Measurements from ENCODE around the gene OR6N1.

The OR6N1 gene

DNA sequence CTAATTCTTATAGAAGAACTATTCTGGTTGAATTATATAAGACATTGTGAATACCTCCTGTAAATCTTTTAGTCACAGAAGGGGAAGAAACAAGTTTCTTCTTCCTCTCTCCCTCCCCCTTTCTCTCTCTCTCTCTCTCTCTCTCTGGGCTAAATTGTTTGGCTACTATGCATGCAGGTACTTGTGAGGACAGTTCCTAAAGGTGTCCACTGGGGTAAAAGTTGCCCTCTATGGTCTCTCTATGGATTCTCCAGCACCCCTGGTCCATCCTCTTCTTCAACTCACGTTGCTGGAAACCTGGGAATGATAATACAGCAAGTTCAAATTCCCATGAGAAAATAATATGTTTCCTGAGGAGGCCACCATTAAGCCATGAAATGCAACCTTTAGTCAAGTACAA is 57.2 kb downstream of the OR6N1 start:
- Histone ChIP-seq H3K27me3 (ENCODE audit: insufficient read depth, low read length) (peaks cover 3% of the 10 kb centered on the region; the same call in 1 of the 2 replicates), H3K4me3 (ENCODE audit: low read depth, low read length) (no peak overlapping the region), H3K4me1 (ENCODE audit: control insufficient read depth, insufficient read depth, low read length, unreplicated experiment) (no peaks in the 10 kb centered on the region), H3K79me2 (ENCODE audit: control insufficient read depth, insufficient read depth, low read length, unreplicated experiment) (no peaks in the 10 kb centered on the region), H3K27ac (ENCODE audit: low read depth, low read length) (no peak overlapping the region), H2AFZ (ENCODE audit: low read length, unreplicated experiment) (no peak overlapping the region), H3K36me3 (ENCODE audit: insufficient read depth, low read length) (no peaks in the 10 kb centered on the region)
